Ovary (tissue), 3 donors: ENCODE measurements around the gene OVOL1.

Experiments
- EP300 ChIP-seq: sonication (generic); formaldehyde crosslinking; IDR thresholded peaks from one replicate; pipeline ENCODE4 v1.6.1; 2017; ENCODE audit warnings: antibody characterized with exemption
- POLR2A ChIP-seq: fragments of 450-650 bp; IDR thresholded peaks from one replicate; pipeline ENCODE4 v1.6.1; 2017; ENCODE audit warnings: antibody characterized with exemption, mild to moderate bottlenecking, moderate library complexity
- TF ChIP-seq, protein P1 (sequence below), 3 donors: fragments of 450-650 bp in 2 of 3; fragments of 200-600 bp in 1 of 3; IDR thresholded peaks; one replicate each; pipeline versions ENCODE4 v1.5.1 to v1.8.0; 2016 to 2022; ENCODE audit warnings: antibody characterized with exemption in 3 of 3, mild to moderate bottlenecking in 1 of 3
- donor health status: DM: no; HTN: no; CAD: no.

DNA sequence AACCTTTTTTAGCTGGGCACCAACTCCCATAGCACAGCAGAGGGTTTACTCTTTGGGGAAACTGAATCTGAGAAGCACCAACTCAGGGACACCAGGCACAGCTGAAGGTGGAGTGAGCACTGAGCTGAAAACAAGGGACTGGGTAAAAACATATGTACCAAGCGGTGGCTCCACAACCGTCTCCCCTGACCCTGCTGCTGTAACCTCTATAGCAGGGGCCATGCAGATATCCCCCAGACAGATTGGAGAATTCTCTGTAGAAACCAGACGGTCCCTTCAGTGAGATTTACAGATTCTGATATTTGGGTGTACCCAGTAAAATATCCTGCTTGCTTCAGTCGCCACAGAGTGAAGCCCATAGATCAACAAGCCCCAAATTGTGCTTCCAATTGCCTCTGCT lies 42.6 kb downstream of the OVOL1 start:
- TF ChIP-seq EP300 (no peak), POLR2A (no peak)
- TF ChIP-seq, protein P1, sequence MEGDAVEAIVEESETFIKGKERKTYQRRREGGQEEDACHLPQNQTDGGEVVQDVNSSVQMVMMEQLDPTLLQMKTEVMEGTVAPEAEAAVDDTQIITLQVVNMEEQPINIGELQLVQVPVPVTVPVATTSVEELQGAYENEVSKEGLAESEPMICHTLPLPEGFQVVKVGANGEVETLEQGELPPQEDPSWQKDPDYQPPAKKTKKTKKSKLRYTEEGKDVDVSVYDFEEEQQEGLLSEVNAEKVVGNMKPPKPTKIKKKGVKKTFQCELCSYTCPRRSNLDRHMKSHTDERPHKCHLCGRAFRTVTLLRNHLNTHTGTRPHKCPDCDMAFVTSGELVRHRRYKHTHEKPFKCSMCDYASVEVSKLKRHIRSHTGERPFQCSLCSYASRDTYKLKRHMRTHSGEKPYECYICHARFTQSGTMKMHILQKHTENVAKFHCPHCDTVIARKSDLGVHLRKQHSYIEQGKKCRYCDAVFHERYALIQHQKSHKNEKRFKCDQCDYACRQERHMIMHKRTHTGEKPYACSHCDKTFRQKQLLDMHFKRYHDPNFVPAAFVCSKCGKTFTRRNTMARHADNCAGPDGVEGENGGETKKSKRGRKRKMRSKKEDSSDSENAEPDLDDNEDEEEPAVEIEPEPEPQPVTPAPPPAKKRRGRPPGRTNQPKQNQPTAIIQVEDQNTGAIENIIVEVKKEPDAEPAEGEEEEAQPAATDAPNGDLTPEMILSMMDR (IDR thresholded peaks at IDR 0.05) = no peak
